H9 (cell line): ENCODE measurements around the gene GNAO1. TPM values are rescaled to one million over a fixed set of nuclear protein-coding genes. Genes with fewer than 3 reads are reported as not detected.

Experiments
- DNase-seq: peaks from one replicate; pipeline ENCODE4 v3.0.0-alpha.2; 2017
- H2AFZ ChIP-seq: one replicate; pipeline ENCODE4 v1.6.1; 2013; ENCODE audit warnings: mild to moderate bottlenecking, low read length, control low read depth, moderate library complexity
- H2AK5ac ChIP-seq: 2 replicates; pipeline ENCODE4 v1.6.1; 2013; ENCODE audit warnings: low read length, control low read depth, mixed read lengths; ENCODE audit not compliant: insufficient read length
- H2BK120ac ChIP-seq: one replicate; pipeline ENCODE4 v1.6.1; 2013; ENCODE audit warnings: low read depth, mild to moderate bottlenecking, low read length, control low read depth, inconsistent platforms; ENCODE audit not compliant: poor library complexity, severe bottlenecking
- H2BK12ac ChIP-seq: 2 replicates; pipeline ENCODE4 v1.6.1; 2013; ENCODE audit warnings: low read length, control low read depth, mixed read lengths, low read depth; ENCODE audit not compliant: insufficient read length
- H2BK15ac ChIP-seq: 2 replicates; pipeline ENCODE4 v1.6.1; 2013; ENCODE audit warnings: low read depth, low read length, control low read depth
- H2BK20ac ChIP-seq: one replicate; pipeline ENCODE4 v1.6.1; 2013; ENCODE audit warnings: low read depth, mild to moderate bottlenecking, low read length, control low read depth, inconsistent platforms; ENCODE audit not compliant: poor library complexity, severe bottlenecking
- H2BK5ac ChIP-seq: 2 replicates; pipeline ENCODE4 v1.6.1; 2013; ENCODE audit warnings: low read length, control low read depth, mixed read lengths; ENCODE audit not compliant: insufficient read length
- H3K14ac ChIP-seq: 2 replicates; pipeline ENCODE4 v1.6.1; 2013; ENCODE audit warnings: low read length, control low read depth; ENCODE audit not compliant: insufficient read depth
- H3K18ac ChIP-seq: 2 replicates; pipeline ENCODE4 v1.6.1; 2013; ENCODE audit warnings: low read depth, mild to moderate bottlenecking, mixed read lengths, low read length, control low read depth; ENCODE audit not compliant: insufficient read length
- H3K23ac ChIP-seq: 2 replicates; pipeline ENCODE4 v1.6.1; 2013; ENCODE audit warnings: low read length, control low read depth, mixed read lengths, low read depth; ENCODE audit not compliant: insufficient read length
- H3K23me2 ChIP-seq: 2 replicates; pipeline ENCODE4 v1.6.1; 2013; ENCODE audit warnings: low read depth, mild to moderate bottlenecking, mixed read lengths, low read length, control low read depth; ENCODE audit not compliant: insufficient read length, poor library complexity, severe bottlenecking
- H3K27ac ChIP-seq: 2 replicates; pipeline ENCODE4 v1.5.1; 2013; ENCODE audit warnings: low read length, control low read depth, mixed read lengths, low read depth; ENCODE audit not compliant: insufficient read length
- H3K27me3 ChIP-seq: 2 replicates; pipeline ENCODE4 v1.6.1; 2013; ENCODE audit warnings: low read length, control low read depth, inconsistent platforms; ENCODE audit not compliant: insufficient read depth
- H3K4ac ChIP-seq: 2 replicates; pipeline ENCODE4 v1.6.1; 2013; ENCODE audit warnings: low read depth, mild to moderate bottlenecking, control low read depth, inconsistent platforms, low read length, moderate library complexity
- H3K4me1 ChIP-seq: 2 replicates; pipeline ENCODE4 v1.6.1; 2013; ENCODE audit warnings: low read length, control low read depth, inconsistent platforms; ENCODE audit not compliant: insufficient read depth
- H3K4me2 ChIP-seq: 2 replicates; pipeline ENCODE4 v1.6.1; 2013; ENCODE audit warnings: low read length, control low read depth, mixed read lengths; ENCODE audit not compliant: insufficient read length, insufficient read depth
- H3K56ac ChIP-seq: 2 replicates; pipeline ENCODE4 v1.6.1; 2013; ENCODE audit warnings: low read depth, mild to moderate bottlenecking, mixed read lengths, low read length, control low read depth; ENCODE audit not compliant: insufficient read length
- H3K79me1 ChIP-seq: 2 replicates; pipeline ENCODE4 v1.6.1; 2013; ENCODE audit warnings: low read depth, mild to moderate bottlenecking, moderate library complexity, low read length, control low read depth, inconsistent platforms; ENCODE audit not compliant: insufficient read depth, poor library complexity, severe bottlenecking
- H3K79me2 ChIP-seq: 2 replicates; pipeline ENCODE4 v1.6.1; 2013; ENCODE audit warnings: low read length, control low read depth, inconsistent platforms; ENCODE audit not compliant: insufficient read depth
- H3K9ac ChIP-seq: 2 replicates; pipeline ENCODE4 v1.6.1; 2013; ENCODE audit warnings: low read length, control low read depth, mixed read lengths; ENCODE audit not compliant: insufficient read length; ENCODE audit errors: extremely low read depth
- H3K9me3 ChIP-seq: one replicate; pipeline ENCODE4 v1.6.1; 2013; ENCODE audit warnings: low read depth, low read length, inconsistent platforms; ENCODE audit not compliant: control insufficient read depth
- H3T11ph ChIP-seq: one replicate; pipeline ENCODE4 v1.6.1; 2013; ENCODE audit warnings: mild to moderate bottlenecking, low read length, control low read depth, inconsistent platforms
- H4K20me1 ChIP-seq: one replicate; pipeline ENCODE4 v1.6.1; 2013; ENCODE audit not compliant: control insufficient read depth, insufficient read length, insufficient read depth
- H4K5ac ChIP-seq: 2 replicates; pipeline ENCODE4 v1.6.1; 2013; ENCODE audit warnings: low read depth, mild to moderate bottlenecking, mixed read lengths, low read length, control low read depth; ENCODE audit not compliant: insufficient read length
- H4K8ac ChIP-seq: replicated peaks from 2 replicates; pipeline ENCODE4 v1.6.1; 2013; ENCODE audit warnings: low read length, control low read depth, mixed read lengths, low read depth; ENCODE audit not compliant: insufficient read length
- H4K91ac ChIP-seq: 2 replicates; pipeline ENCODE4 v1.6.1; 2013; ENCODE audit warnings: low read depth, mild to moderate bottlenecking, moderate library complexity, mixed read lengths, low read length, control low read depth; ENCODE audit not compliant: insufficient read length
- H3K27ac Mint-ChIP-seq, 3 experiments: 2 replicates in 2 of 3; 3 replicates in 1 of 3; pipeline ENCODE4 v1.8.0; 2020 to 2021; ENCODE audit warnings: mixed read lengths in 3 of 3, mild to moderate bottlenecking in 1 of 3, moderate library complexity in 1 of 3
- H3K27me3 Mint-ChIP-seq: 2 replicates; pipeline ENCODE4 v1.8.0; 2021; ENCODE audit warnings: low read depth, mild to moderate bottlenecking, moderate library complexity, mixed read lengths
- H3K36me3 Mint-ChIP-seq, 3 experiments: 2 replicates in 2 of 3; 3 replicates in 1 of 3; pipeline ENCODE4 v1.8.0; 2020 to 2021; ENCODE audit warnings: low read depth in 3 of 3, mixed read lengths in 3 of 3; ENCODE audit not compliant: insufficient read depth in 1 of 3
- H3K4me1 Mint-ChIP-seq, 2 experiments: 2 replicates each; pipeline ENCODE4 v1.8.0; 2020; ENCODE audit warnings: mixed read lengths in 2 of 2
- H3K4me3 Mint-ChIP-seq, 2 experiments: 2 replicates in 1 of 2; 3 replicates in 1 of 2; pipeline ENCODE4 v1.8.0; 2020 to 2021; ENCODE audit warnings: mild to moderate bottlenecking in 2 of 2, mixed read lengths in 2 of 2, moderate library complexity in 1 of 2
- H3K9me3 Mint-ChIP-seq, 2 experiments: 2 replicates in 1 of 2; 3 replicates in 1 of 2; pipeline ENCODE4 v1.8.0; 2020; ENCODE audit warnings: mild to moderate bottlenecking in 2 of 2, mixed read lengths in 2 of 2, moderate library complexity in 1 of 2
- WGBS: extraction: QIAGEN DNeasy Blood & Tissue Kit; methylation state at CpG from one replicate; pipeline ENCODE4 v1.1.7; 2013; ENCODE audit warnings: missing lambda C conversion rate, low lambda C conversion rate, mixed read lengths; ENCODE audit not compliant: insufficient read length; ENCODE audit errors: extremely low coverage; 5-methylcytosine and 5-hydroxymethylcytosine counted together
- total RNA-seq: library from RNA; stranded (reverse); gene quantifications from 2 replicates; pipeline ENCODE4 v1.2.1, GENCODE V29; 2021
- TF ChIP-seq, protein P1 (sequence below): fragments of 200-600 bp; sonication (generic); conservative IDR thresholded peaks from 3 replicates; pipeline ENCODE4 v1.8.0; 2021; ENCODE audit warnings: antibody characterized with exemption, mild to moderate bottlenecking

The GNAO1 gene
- total RNA-seq, 1 experiment from 2014 or later, result 16.9 TPM

DNA sequence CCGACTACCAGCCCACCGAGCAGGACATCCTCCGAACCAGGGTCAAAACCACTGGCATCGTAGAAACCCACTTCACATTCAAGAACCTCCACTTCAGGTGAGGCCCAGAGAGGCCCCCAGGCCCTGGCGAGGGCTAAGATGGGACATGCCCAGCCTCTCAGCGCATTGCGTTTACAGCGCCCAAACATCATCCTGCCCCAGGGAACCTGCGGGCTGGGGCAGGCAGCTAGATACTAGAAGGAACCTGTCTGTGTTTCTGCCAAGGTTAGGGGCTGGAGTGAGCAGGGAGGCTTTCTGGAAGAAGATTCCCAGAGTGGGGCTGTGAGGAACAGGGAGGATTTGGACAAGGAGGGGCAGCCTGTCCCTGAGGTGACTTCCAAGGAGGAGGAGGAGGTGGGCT is 143.5 kb downstream of the GNAO1 start:
- no peaks in the 10 kb centered on the region; a peak in 2 of 7 replicates for H3K36me3 Mint-ChIP-seq
- Histone ChIP-seq H3K79me2 (no peaks in the 10 kb centered on the region), H3T11ph (no peak overlapping the region), H3K9me3 (no peaks in the 10 kb centered on the region), H4K5ac (no peak overlapping the region), H3K18ac (no peak overlapping the region), H3K4me2 (no peak overlapping the region), H3K27me3 (no peaks in the 10 kb centered on the region), H3K79me1 (no peaks in the 10 kb centered on the region), H3K4ac (no peak overlapping the region), H2BK20ac (no peak overlapping the region), H3K23ac (no peak overlapping the region), H2BK120ac (no peak overlapping the region), H2BK12ac (no peak overlapping the region), H4K91ac (no peak overlapping the region), H4K20me1 (no peaks in the 10 kb centered on the region), H2AK5ac (no peak overlapping the region), H3K14ac (no peak overlapping the region), H3K9ac (no peak overlapping the region), H2BK5ac (no peak overlapping the region), H3K23me2 (no peaks in the 10 kb centered on the region), H3K27ac (no peak overlapping the region), H2BK15ac (no peak overlapping the region), H4K8ac (no peak overlapping the region), H3K4me1 (no peaks in the 10 kb centered on the region), H3K56ac (no peak overlapping the region), H2AFZ (no peak overlapping the region)
- no peak for DNase-seq
- no peak overlapping the region for H3K4me3 Mint-ChIP-seq
- H3K27me3 Mint-ChIP-seq, result peaks cover 1% of the 10 kb centered on the region; the same call in 1 of the 2 replicates
- TF ChIP-seq, protein P1, sequence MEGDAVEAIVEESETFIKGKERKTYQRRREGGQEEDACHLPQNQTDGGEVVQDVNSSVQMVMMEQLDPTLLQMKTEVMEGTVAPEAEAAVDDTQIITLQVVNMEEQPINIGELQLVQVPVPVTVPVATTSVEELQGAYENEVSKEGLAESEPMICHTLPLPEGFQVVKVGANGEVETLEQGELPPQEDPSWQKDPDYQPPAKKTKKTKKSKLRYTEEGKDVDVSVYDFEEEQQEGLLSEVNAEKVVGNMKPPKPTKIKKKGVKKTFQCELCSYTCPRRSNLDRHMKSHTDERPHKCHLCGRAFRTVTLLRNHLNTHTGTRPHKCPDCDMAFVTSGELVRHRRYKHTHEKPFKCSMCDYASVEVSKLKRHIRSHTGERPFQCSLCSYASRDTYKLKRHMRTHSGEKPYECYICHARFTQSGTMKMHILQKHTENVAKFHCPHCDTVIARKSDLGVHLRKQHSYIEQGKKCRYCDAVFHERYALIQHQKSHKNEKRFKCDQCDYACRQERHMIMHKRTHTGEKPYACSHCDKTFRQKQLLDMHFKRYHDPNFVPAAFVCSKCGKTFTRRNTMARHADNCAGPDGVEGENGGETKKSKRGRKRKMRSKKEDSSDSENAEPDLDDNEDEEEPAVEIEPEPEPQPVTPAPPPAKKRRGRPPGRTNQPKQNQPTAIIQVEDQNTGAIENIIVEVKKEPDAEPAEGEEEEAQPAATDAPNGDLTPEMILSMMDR, result no peak
- no peaks in the 10 kb centered on the region for H3K9me3 Mint-ChIP-seq
- H3K4me1 Mint-ChIP-seq, result no peaks in the 10 kb centered on the region
- peak overlapping the region in 2 of 3 experiments; percentile 53 to 90; a peak in 2 of 7 replicates for H3K27ac Mint-ChIP-seq
- no CpG with 5 or more reads among the region's 9 CpGs for WGBS
